HG02840 (cell line): ENCODE measurements around the gene NOSTRIN.
"Not testable (repeated sequence)": the region's sequence is repeated elsewhere in the genome, so short reads cannot be mapped to it uniquely, and the experiment has no call there.

Experiments
- ATAC-seq: cut with Tn5 transposase; IDR thresholded peaks from one replicate; pipeline ENCODE4 v1.9.1; 2021; ENCODE audit warnings: mild to moderate bottlenecking, moderate library complexity, moderate number of reproducible peaks; ENCODE audit not compliant: unreplicated experiment, low FRiP score

The NOSTRIN gene

DNA sequence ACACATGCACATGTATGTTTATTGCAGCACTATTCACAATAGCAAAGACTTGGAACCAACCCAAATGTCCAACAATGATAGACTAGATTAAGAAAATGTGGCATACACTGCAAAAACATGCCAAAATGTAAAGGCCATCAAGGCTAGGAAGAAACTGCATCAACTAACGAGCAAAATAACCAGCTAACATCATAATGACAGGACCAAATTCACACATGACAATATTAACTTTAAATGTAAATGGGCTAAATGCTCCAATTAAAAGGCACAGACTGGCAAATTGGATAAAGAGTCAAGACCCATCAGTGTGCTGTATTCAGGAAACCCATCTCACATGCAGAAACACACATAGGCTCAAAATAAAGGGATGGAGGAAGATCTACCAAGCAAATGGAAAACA, 64.7 kb downstream of the NOSTRIN start:
- not testable (repeated sequence) for ATAC-seq

DNA sequence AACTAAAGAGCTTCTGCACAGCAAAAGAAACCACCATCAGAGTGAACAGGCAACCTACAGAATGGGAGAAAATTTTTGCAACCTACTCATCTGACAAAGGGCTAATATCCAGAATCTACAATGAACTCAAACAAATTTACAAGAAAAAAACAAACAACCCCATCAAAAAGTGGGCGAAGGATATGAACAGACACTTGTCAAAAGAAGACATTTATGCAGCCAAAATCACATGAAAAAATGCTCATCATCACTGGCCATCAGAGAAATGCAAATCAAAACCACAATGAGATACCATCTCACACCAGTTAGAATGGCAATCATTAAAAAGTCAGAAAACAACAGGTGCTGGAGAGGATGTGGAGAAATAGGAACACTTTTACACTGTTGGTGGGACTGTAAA, 67.9 kb downstream of the NOSTRIN start:
- ATAC-seq, result not testable (repeated sequence)

DNA sequence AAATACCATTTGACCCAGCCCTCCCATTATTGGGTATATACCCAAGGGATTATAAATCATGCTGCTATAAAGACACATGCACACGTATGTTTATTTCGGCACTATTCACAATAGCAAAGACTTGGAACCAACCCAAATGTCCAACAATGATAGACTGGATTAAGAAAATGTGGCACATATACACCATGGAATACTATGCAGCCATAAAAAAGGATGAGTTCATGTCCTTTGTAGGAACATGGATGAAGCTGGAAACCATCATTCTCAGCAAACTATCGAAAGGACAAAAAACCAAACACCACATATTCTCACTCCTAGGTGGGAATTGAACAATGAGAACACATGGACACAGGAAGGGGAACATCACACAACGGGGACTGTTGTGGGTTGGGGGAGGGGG, 68.4 kb downstream of the NOSTRIN start:
- ATAC-seq, result not testable (repeated sequence)

DNA sequence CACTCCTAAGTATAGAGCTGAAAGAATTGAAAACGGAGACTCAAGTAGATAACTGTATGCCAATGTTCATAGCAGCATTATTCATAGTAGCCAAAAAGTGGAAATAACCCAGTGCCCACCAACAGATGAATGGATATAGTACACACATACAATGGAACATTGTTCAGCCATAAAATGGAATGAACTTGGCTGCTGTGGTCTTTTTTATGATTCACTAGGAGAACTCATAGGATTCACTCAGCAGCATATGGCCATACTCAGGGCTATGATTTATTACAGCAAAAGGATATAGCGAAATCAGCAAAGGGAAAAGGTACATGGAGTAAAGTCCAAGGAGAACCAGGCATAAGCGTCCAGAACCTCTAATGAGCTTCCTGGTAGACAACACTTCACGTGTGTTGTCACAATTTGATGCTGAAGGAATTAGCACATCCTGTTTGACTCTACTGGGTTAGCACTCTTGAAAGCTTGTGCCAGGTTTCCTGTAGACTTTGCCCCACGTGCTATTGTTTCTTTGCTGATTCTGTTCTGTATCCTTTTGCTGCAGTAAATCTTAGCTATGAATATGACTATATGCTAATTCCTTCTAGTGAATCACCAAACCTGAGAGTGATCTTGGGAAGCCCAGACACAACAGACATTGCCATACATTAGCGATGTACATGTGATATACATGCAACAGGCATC, 72.1 kb downstream of the NOSTRIN start:
- no peak for ATAC-seq

DNA sequence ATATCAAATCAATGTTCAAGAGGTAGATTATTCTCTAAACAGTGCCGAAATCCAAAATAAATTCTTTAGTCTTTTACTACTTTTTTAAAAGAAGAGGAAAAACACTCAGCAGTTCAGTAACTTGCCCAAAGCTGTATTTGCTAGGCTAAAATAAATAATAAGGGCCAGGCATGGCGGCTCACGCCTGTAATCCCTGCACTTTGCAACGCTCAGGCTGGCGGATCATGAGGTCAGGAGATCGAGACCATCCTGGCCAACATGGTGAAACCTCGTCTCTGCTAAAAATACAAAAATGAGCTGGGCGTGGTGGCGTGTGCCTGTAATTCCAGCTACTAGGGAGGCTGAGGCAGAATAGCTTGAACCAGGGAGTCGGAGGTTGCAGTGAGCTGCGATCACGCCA, 79.7 kb downstream of the NOSTRIN start:
- not testable (repeated sequence) for ATAC-seq

DNA sequence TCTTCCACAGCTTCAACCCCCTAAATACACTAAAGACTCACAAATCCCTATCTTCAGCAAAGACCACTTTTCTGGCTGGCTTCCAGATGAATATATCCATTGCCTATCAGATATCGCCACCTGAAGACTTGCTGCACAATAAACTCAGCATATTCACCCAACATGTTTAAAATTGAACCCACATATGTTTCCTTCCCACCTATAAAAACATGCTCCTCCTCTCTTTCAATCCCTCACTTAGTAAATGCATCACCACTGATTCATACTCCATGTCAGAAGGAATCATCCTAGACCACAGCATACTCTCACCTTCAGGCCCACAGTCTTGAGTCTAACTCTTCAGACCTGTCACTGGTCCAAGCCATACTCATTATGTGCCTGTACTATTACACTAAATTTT, 82.5 kb downstream of the NOSTRIN start:
- ATAC-seq, result no peak

DNA sequence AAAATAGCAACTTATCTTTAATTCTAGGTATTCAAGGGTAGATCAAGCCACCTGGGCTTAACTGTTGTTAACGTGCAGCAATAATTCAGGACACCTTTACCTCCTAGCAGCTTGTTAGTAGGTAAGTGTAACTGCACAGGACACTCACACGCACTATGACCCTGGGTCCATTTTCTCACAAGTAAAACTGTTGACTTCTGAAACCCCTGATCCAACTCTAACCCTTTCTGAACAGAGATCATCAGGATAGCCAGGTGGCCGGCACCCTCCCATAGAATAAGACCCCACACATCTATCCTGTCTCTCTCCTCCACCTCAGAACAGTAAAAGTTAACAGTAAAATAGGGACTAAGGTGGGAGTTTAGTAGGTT, 87.2 kb downstream of the NOSTRIN start:
- ATAC-seq, result peak; percentile 1

DNA sequence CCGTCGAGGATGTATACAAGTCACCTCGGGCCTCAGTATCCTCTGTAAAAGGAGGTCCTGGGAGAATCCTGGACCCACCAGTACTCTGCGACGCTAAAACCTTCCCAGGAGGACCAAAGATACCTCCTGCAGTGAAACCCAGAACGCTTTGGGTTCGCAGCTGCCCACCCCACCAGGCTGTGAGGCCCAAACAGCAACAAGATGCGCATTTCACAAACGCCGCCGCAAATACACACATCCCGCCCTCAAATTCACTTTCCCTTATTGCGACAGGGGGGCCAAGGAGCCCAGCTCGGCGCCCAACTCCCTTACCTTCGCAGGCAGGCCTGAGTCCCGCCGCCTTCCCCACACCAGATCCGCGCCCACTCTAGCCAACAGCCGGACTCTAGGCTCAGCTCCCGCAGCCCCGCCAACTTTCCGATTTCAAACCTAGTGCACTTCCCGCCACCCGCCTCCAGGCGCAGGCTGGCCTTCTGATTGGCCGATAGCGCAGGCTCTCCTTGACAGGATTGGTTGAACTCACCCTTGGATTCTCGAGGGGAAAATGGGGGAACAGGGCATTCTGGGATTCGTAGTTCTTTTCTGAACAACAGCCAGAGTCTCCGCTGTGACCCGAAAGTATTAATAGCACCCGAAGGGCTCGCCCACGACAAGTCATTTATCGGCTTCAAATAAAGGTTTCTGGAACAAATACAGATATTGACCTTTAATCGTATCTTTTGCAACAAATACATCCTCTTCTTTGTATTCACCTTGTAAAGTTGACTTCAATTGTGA, 87.8 kb downstream of the NOSTRIN start, which contains the start of gene SPC25:
Gene SPC25 (minus strand): TSS at position 425 of the 777 bp plus-strand sequence. CDS start 911 bp downstream, outside the sequence.
- ATAC-seq, result peak; percentile 100

DNA sequence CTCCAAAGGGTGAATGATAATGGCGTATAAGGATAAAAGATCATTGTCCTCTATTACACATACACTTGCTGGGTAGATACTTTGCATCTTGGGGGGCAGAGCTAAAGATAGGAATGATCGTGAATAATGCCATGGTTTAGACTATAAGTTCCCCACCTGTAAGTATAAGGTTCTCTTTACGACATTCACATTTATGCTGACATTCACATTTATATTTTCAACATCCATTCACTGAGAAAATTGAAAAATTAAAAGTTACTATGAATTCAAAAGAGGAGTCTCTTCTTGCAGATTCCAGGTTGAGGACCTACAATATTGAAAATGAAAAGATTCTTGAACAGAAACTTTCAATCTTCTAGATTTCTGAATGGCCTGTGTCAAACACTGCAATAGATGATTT, 89.9 kb downstream of the NOSTRIN start:
- ATAC-seq, result no peak

DNA sequence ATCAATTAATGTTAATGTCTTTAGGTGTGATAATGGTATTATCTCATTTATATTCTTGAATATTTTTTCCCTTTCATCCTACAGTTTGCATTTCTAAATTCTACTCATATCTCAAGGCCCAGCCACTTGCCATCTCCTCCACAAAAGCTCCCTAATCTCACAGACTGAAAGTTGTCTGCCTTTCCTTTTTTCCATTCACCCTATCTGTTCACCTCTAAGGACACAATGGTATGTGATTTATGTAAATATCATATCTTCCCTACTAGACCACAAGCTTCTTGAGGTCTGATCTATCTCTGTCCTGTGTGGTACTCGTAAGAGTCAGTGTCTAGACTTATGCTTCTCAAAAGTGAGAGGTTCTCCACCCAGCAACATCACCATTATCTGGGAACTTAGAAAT, 91.7 kb downstream of the NOSTRIN start:
- no peak for ATAC-seq

DNA sequence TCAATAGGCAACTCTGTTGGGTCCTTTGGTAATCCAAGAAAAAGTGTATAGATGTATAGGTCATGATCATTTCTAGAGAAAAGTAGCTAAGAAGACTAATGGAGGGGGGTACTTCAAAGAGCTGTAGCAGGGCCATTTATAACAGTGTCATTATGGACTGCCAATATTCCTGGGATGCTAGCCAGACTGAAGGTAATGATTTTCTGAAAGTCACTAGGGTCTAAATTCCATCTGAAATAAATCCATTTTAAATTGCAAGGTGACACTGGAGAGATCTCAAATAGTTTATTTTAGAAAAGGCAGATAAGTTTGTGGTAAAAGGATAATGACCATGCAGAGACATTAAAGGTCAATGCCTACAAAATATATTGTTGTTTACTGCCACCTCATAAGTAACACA, 92.3 kb downstream of the NOSTRIN start:
- ATAC-seq, result no peak

DNA sequence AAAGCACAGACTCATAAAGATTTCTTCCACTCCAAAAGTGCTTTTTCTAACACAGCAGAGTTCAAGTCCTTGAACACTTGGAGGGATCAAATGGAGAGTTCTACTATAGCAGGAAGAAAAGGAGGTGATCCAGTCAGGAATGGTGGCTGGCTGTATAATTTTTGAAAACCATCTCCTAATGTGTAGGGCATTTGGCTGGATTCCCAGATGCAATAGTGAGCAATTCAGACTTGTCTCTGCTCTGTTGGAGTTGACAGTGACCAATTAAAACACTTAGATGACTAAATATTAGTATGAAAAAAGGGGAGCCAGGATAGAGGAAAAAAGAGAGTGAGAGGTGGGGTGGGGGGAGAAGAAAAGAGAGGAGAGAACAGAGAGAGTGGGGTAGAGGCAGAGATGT, 93.3 kb downstream of the NOSTRIN start:
- no peak for ATAC-seq

DNA sequence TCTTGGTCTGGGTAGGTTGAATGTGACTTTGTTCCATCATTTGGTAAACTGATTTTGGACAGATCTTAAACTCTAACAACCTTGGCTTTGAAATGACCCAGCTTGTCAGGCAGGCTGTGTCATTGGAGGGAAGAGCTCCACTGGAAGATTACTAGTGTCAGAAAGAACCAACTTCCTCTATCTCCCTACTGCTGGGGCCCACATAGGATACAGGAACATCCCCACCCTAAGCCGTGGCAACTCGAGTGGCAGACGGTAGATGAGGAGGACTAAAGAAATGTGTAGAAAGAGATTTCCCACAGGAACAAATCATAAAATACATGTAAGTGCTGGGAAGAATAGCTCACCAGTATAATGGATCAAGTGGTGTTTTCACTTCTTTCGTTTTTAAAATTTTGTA, 94.3 kb downstream of the NOSTRIN start:
- ATAC-seq, result no peak

DNA sequence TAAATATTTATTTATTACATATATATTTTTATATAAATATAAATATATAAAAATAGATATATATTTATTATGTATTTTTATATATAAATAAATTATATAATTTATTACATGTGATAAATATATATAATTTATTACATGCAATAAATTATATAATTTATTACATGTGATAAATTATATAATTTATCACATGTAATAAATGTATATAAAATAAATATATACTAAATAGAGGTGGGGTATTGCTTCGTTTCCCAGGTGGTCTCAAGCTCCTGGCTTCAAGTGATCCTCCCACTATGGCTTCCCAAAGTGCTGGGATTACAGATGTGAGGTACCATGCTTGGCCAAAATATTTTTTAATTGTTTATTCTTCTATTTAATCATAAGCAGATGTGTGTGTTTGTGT, 95.0 kb downstream of the NOSTRIN start:
- no peak for ATAC-seq

DNA sequence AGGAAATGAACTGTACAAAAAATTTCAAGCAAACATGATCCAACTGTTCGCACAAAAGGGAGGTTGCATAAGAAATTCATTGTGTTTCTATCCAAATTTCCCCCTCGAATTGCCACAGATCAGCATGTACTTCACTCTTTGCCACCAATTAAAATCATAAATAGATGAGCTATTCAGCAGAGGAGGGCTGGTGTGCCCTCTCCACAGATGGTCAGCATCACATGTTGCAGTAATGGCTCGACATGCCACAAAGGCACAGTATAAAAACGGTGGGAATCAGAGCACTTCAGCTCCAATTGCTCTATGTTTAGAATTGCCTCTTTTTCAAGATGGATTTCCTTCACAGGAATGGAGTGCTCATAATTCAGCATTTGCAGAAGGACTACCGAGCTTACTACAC, 98.6 kb downstream of the NOSTRIN start, which contains the start of gene G6PC2:
Gene G6PC2 (plus strand): TSS at position 289 of the 400 bp plus-strand sequence. CDS start 41 bp downstream, at position 330.
- ATAC-seq, result no peak

DNA sequence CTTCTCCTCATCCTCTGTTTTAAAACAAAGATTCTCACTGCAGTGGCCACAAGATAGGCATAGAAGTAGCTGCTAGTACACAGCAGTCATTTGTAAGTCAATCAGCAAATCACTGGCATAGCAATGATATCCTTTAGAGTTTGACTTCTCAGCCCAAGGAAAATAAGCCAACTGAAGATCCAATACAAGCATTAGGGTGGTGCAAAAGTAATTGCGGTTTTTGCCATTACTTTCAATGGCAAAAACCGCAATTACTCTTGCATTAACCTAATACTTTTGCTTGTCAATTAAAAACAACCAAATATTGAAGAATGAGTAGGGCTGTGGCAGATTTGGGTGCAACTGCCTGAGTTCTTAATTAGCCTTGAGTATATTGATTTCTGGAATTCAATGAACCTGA, 101.5 kb downstream of the NOSTRIN start:
- no peak for ATAC-seq

DNA sequence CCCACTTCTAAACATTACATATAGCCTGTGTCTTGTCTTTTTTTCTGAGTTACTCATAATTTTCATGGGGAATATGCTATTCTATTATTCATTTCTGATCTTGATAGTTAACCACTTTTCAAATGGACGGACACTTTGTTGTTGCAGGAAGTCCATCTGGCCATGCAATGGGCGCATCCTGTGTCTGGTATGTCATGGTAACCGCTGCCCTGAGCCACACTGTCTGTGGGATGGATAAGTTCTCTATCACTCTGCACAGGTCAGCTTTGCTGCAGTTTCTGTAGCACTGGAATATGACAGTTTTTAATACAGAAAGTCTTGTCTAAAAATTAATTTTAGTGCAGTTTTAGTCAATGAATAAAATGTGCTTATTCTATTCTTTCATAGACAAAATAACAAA, 101.9 kb downstream of the NOSTRIN start:
- no peak for ATAC-seq

DNA sequence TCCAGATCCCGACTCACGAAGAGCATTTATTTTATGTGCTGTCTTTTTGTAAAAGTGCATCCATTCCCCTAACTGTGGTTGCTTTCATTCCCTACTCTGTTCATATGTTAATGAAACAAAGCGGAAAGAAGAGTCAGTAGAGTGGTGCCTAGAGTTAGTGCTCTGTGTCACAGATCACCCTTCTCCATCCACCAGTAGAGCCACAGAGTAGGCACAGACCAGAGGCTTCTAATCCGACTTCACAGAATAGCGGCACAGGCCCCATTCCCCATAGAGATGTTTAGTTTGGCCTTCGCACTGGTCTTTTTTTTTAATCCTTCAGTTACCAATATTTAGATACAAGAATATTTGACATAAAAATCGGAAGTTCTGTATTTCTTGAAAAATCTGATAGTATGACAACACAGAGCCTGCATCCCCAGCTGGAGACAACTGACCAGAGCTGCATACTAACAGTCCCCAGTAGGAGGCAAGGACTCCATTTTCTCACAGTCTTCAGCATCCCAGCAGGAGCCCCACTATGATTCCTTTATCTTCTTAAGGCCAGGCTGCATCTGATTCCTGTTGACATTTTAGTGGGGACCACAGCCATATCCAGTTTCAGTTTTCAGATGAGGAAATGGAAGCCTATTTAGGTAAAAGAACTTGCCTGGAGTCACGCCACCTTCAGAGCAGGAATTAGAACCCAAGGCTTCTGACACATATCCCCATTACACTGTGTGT, 105.7 kb downstream of the NOSTRIN start:
- ATAC-seq, result no peak

DNA sequence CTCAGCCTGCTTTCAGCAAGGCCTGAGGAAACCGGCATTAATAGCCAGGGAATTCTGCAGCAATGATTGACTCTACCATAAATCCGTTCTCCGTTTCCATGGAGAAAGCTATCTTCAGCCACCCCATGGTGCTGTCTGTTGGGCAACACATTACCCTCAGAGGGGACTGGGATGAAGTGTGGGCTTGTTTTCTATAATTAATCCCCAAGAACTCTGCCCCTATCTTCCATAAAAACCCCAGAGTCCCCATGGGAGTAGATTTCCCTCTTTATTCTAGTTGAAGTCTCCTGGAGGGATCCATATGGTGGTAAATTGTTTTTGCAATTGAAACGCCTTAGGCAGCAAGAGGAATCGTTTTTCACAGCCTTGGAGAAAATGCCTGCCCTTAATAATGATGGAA, 107.9 kb downstream of the NOSTRIN start:
- ATAC-seq, result no peak

DNA sequence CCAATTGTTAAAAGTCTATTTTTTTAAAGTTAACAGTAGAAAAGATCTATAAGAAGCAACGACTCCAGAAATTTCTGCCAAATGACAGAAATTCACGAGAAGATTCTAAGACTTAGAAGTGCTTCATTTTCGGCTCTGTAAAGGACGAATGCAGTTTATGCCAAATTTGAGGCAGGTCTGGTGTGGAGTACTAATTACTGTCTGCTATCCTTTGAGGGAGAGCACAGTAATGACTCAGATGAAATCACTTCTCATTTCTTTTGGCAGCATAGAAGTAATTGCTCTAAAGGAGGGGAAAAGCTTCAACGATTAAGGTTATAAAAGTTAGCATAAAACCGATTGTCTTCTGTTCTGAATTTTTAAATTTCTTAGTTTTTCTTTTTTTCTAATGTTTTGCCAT, 110.0 kb downstream of the NOSTRIN start:
- no peak for ATAC-seq

DNA sequence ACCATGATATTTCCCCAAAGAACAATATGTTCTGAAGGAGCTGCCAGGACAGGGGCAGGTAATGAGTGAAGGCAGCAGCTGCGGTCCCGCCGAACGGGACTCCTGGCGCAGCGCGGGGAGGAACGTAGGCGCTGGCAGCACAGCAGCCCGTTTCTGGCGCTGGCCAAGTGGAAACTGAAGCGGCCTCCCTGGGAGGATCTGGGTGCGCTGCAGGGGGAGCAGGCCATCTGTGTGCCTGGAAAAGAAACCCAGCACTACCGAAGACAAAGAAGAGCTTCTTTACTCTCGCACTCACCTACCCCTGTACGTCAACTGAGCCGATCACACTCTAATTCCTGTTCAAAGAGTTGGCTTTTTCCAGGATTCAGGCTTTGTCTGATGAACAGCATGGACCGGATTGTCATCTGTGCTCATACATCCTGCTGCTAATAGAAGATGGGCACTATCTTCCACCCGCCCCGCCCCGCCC, 110.5 kb downstream of the NOSTRIN start:
- ATAC-seq, result no peak
